Liver (tissue), 9 donors: Measurements from ENCODE around the gene TOP1. TPM values are rescaled to one million over a fixed set of nuclear protein-coding genes. Genes with fewer than 3 reads are reported as not detected.

Experiments
- DNase-seq: peaks from one replicate; pipeline ENCODE4 v3.0.0-alpha.2; 2017; ENCODE audit warnings: low spot score
- H3K27ac ChIP-seq, 2 donors: one replicate each; pipeline ENCODE4 v1.7.0; 2013; ENCODE audit warnings: inconsistent platforms in 2 of 2, low read length in 2 of 2, control low read depth in 1 of 2, low read depth in 1 of 2, mild to moderate bottlenecking in 1 of 2
- H3K27me3 ChIP-seq, 4 donors: one replicate each; pipeline versions ENCODE4 v1.6.1 to v1.7.0; 2013; ENCODE audit warnings: low read length in 3 of 4, inconsistent platforms in 1 of 4, mild to moderate bottlenecking in 1 of 4, moderate library complexity in 1 of 4; ENCODE audit not compliant: control insufficient read depth in 4 of 4, insufficient read depth in 4 of 4
- H3K36me3 ChIP-seq, 4 donors: one replicate each; pipeline versions ENCODE4 v1.6.1 to v1.7.0; 2013; ENCODE audit warnings: low read length in 3 of 4, mild to moderate bottlenecking in 3 of 4, low read depth in 1 of 4, moderate library complexity in 1 of 4; ENCODE audit not compliant: control insufficient read depth in 4 of 4, insufficient read depth in 3 of 4
- H3K4me1 ChIP-seq, 4 donors: one replicate each; pipeline versions ENCODE4 v1.6.1 to v1.7.0; 2013; ENCODE audit warnings: low read length in 3 of 4, mild to moderate bottlenecking in 3 of 4, moderate library complexity in 1 of 4; ENCODE audit not compliant: control insufficient read depth in 4 of 4, insufficient read depth in 4 of 4
- H3K4me3 ChIP-seq, 3 donors: one replicate each; pipeline versions ENCODE4 v1.6.1 to v1.7.0; 2013; ENCODE audit warnings: low read length in 3 of 3, control low read depth in 1 of 3, low read depth in 1 of 3, mild to moderate bottlenecking in 1 of 3
- H3K9ac ChIP-seq, 2 donors: one replicate each; pipeline ENCODE4 v1.7.0; 2013; ENCODE audit warnings: low read length in 2 of 2, mild to moderate bottlenecking in 2 of 2, moderate library complexity in 2 of 2, control low read depth in 1 of 2, low read depth in 1 of 2
- H3K9me3 ChIP-seq, 4 donors: one replicate each; pipeline versions ENCODE4 v1.6.1 to v1.7.0; 2013; ENCODE audit warnings: low read length in 3 of 4; ENCODE audit not compliant: control insufficient read depth in 4 of 4
- FOXA1 ChIP-seq: IDR thresholded peaks from 2 replicates; pipeline ENCODE4 v1.6.1; 2016; ENCODE audit warnings: antibody characterized with exemption
- GABPA ChIP-seq, 2 donors: IDR thresholded peaks in 1 of 2; conservative IDR thresholded peaks in 1 of 2; 2 replicates each; pipeline ENCODE4 v1.6.1; 2016; ENCODE audit warnings: antibody characterized with exemption in 2 of 2, mild to moderate bottlenecking in 1 of 2, moderate library complexity in 1 of 2
- JUND ChIP-seq, 2 donors: IDR thresholded peaks; 2 replicates each; pipeline ENCODE4 v1.6.1; 2016; ENCODE audit warnings: antibody characterized with exemption in 2 of 2
- RAD21 ChIP-seq, 2 donors: IDR thresholded peaks; 2 replicates each; pipeline ENCODE4 v1.6.1; 2016; ENCODE audit warnings: antibody characterized with exemption in 2 of 2, mild to moderate bottlenecking in 2 of 2
- SP1 ChIP-seq: IDR thresholded peaks from 2 replicates; pipeline ENCODE4 v1.6.1; 2018; ENCODE audit warnings: antibody characterized with exemption, mild to moderate bottlenecking
- TAF1 ChIP-seq: conservative IDR thresholded peaks from 2 replicates; pipeline ENCODE4 v1.6.1; 2016; ENCODE audit warnings: antibody characterized with exemption, mild to moderate bottlenecking
- WGBS: extraction: QIAGEN DNeasy Blood & Tissue Kit; methylation state at CpG from one replicate; pipeline ENCODE4 v1.1.7; 2013; 5-methylcytosine and 5-hydroxymethylcytosine counted together
- polyA plus RNA-seq, 2 donors: library from polyadenylated mRNA; stranded (reverse) in 1 of 2; unstranded in 1 of 2; fragments of 200-250 nt in 1 of 2; fragments of >200 nt in 1 of 2; fragmentation: Nextera tagmentation in 1 of 2; extraction: Ambion mirVana in 1 of 2; gene quantifications; one replicate each; pipeline versions ENCODE4 v1.2.1 to v1.2.3, GENCODE V29; 2013 to 2015
- total RNA-seq, 2 donors: library from RNA; depleted of rRNA; stranded (reverse); fragments of >200 nt; gene quantifications; one replicate each; pipeline ENCODE4 v1.2.3, GENCODE V29; 2014
- TF ChIP-seq, protein P1 (sequence below): IDR thresholded peaks from 2 replicates; pipeline ENCODE4 v1.6.1; 2016; ENCODE audit warnings: antibody characterized with exemption
- TF ChIP-seq, protein P2 (sequence below): IDR thresholded peaks from 2 replicates; pipeline ENCODE4 v1.6.1; 2016; ENCODE audit warnings: antibody characterized with exemption
- TF ChIP-seq, protein P3 (sequence below): fragments of 150-350 bp; IDR thresholded peaks from 2 replicates; pipeline ENCODE4 v1.5.1; 2017; ENCODE audit warnings: improper control_type of control experiment, low read depth, low read length; ENCODE audit not compliant: missing input control
- TF ChIP-seq, protein P4 (sequence below): IDR thresholded peaks from 2 replicates; pipeline ENCODE4 v1.6.1; 2016; ENCODE audit warnings: antibody characterized with exemption, mild to moderate bottlenecking
- TF ChIP-seq, protein P5 (sequence below): IDR thresholded peaks from 2 replicates; pipeline ENCODE4 v1.6.1; 2016; ENCODE audit warnings: antibody characterized with exemption
- donor health status: healthy.
- donor health status: healthy.
- donor health status: healthy.
- donor health status: healthy.
- donor health status: healthy.

TOP1 gene
- total and polyA plus RNA-seq, 4 donors = 13.7 to 62.1 (median 19.4) TPM

DNA sequence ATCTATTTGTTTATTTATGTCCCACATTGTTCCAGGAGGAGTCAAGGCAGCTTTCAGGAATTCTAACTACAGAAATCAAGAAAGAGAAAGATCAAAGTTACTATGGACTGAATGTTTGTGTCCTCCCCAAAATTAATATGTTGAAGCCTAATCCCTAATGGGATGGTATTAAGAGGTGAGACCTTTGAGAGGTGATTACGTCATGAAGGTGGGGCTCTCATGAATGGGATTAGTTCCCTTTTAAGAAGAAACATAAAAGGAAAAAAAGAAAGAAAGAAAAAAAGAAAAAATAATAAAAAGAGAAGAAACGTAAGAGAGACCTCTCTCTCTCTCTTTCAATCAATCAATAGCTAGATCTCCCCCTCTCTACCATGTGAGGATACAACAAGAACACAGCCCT lies 44.7 kb upstream of the TOP1 start (continued):
- TF ChIP-seq, protein P1, sequence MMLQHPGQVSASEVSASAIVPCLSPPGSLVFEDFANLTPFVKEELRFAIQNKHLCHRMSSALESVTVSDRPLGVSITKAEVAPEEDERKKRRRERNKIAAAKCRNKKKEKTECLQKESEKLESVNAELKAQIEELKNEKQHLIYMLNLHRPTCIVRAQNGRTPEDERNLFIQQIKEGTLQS = no peak

DNA sequence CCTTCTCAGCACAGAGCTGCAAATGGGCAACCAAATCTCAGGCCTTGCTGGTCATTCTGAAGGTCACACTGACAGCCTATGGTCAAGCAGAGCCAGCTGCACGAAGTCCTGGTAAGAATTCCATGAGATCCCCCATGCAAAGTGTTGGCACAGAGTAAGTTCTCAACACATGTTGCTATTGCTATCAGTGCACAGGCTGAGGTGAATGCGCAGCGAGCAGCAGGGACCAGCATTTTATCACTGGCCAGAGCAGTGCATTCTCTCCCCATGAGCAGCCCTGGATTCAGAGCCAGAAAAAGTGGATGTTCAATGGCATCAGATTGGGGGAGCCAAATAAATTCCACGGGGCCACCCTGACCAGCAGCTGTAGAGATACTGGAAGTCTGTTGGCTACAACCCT lies 44.1 kb upstream of the TOP1 start:
- Histone ChIP-seq H3K36me3 (no peaks in the 10 kb centered on the region), H3K27ac (no peak overlapping the region), H3K4me3 (no peak overlapping the region), H3K9ac (no peak overlapping the region), H3K27me3 (no peaks in the 10 kb centered on the region), H3K9me3 (no peaks in the 10 kb centered on the region), H3K4me1 (no peaks in the 10 kb centered on the region)
- TF ChIP-seq JUND (IDR thresholded peaks at IDR 0.05) = no peak
- TF ChIP-seq, protein P2, sequence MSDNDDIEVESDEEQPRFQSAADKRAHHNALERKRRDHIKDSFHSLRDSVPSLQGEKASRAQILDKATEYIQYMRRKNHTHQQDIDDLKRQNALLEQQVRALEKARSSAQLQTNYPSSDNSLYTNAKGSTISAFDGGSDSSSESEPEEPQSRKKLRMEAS = no peak
- no peak for TF ChIP-seq FOXA1
- TF ChIP-seq SP1 = no peak
- DNase-seq = no peak
- 94% methylated on average over 4 of the region's 4 CpGs for WGBS

DNA sequence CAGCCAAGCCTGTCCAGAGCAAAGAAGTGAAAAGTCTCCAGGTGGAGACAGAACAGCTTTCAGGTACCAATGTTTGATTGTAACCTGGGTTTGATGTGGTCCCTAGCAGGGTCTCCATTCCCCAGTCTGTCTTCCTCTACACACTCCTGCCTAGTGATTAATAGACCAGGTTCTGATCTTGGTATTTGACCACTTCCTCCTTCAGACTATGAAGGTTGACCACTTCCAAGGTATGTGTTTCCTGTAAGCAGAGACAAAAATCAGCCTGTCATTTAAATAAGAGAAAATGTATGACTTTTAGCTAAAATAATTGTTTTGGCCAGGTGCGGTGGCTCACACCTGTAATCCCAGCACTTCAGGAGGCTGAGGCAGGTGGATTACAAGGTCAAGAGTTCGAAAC lies 41.8 kb upstream of the TOP1 start:
- Histone ChIP-seq H3K9me3 (no peaks in the 10 kb centered on the region), H3K27me3 (no peaks in the 10 kb centered on the region), H3K4me3 (no peak overlapping the region), H3K4me1 (peaks cover 0 to 2% (median under 1%) of the 10 kb centered on the region in 4 donors), H3K36me3 (no peaks in the 10 kb centered on the region), H3K27ac (no peak overlapping the region), H3K9ac (no peak overlapping the region)
- WGBS = 87% methylated on average over 2 of the region's 2 CpGs
- TF ChIP-seq, protein P3, sequence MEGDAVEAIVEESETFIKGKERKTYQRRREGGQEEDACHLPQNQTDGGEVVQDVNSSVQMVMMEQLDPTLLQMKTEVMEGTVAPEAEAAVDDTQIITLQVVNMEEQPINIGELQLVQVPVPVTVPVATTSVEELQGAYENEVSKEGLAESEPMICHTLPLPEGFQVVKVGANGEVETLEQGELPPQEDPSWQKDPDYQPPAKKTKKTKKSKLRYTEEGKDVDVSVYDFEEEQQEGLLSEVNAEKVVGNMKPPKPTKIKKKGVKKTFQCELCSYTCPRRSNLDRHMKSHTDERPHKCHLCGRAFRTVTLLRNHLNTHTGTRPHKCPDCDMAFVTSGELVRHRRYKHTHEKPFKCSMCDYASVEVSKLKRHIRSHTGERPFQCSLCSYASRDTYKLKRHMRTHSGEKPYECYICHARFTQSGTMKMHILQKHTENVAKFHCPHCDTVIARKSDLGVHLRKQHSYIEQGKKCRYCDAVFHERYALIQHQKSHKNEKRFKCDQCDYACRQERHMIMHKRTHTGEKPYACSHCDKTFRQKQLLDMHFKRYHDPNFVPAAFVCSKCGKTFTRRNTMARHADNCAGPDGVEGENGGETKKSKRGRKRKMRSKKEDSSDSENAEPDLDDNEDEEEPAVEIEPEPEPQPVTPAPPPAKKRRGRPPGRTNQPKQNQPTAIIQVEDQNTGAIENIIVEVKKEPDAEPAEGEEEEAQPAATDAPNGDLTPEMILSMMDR = no peak
- TF ChIP-seq GABPA (IDR thresholded peaks at IDR 0.05 in 1 of 2, conservative IDR thresholded peaks at IDR 0.05 in 1 of 2) (no peak), TAF1 (no peak), RAD21 (IDR thresholded peaks at IDR 0.05) (no peak), FOXA1 (no peak)
- TF ChIP-seq, protein P1 = no peak
- TF ChIP-seq, protein P2 = no peak
- TF ChIP-seq, protein P4, sequence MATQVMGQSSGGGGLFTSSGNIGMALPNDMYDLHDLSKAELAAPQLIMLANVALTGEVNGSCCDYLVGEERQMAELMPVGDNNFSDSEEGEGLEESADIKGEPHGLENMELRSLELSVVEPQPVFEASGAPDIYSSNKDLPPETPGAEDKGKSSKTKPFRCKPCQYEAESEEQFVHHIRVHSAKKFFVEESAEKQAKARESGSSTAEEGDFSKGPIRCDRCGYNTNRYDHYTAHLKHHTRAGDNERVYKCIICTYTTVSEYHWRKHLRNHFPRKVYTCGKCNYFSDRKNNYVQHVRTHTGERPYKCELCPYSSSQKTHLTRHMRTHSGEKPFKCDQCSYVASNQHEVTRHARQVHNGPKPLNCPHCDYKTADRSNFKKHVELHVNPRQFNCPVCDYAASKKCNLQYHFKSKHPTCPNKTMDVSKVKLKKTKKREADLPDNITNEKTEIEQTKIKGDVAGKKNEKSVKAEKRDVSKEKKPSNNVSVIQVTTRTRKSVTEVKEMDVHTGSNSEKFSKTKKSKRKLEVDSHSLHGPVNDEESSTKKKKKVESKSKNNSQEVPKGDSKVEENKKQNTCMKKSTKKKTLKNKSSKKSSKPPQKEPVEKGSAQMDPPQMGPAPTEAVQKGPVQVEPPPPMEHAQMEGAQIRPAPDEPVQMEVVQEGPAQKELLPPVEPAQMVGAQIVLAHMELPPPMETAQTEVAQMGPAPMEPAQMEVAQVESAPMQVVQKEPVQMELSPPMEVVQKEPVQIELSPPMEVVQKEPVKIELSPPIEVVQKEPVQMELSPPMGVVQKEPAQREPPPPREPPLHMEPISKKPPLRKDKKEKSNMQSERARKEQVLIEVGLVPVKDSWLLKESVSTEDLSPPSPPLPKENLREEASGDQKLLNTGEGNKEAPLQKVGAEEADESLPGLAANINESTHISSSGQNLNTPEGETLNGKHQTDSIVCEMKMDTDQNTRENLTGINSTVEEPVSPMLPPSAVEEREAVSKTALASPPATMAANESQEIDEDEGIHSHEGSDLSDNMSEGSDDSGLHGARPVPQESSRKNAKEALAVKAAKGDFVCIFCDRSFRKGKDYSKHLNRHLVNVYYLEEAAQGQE = no peak
- TF ChIP-seq, protein P5, sequence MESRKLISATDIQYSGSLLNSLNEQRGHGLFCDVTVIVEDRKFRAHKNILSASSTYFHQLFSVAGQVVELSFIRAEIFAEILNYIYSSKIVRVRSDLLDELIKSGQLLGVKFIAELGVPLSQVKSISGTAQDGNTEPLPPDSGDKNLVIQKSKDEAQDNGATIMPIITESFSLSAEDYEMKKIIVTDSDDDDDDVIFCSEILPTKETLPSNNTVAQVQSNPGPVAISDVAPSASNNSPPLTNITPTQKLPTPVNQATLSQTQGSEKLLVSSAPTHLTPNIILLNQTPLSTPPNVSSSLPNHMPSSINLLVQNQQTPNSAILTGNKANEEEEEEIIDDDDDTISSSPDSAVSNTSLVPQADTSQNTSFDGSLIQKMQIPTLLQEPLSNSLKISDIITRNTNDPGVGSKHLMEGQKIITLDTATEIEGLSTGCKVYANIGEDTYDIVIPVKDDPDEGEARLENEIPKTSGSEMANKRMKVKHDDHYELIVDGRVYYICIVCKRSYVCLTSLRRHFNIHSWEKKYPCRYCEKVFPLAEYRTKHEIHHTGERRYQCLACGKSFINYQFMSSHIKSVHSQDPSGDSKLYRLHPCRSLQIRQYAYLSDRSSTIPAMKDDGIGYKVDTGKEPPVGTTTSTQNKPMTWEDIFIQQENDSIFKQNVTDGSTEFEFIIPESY = no peak
- no peak for DNase-seq
